ENCODE measurements around the gene ANKRD40CL.

DNA sequence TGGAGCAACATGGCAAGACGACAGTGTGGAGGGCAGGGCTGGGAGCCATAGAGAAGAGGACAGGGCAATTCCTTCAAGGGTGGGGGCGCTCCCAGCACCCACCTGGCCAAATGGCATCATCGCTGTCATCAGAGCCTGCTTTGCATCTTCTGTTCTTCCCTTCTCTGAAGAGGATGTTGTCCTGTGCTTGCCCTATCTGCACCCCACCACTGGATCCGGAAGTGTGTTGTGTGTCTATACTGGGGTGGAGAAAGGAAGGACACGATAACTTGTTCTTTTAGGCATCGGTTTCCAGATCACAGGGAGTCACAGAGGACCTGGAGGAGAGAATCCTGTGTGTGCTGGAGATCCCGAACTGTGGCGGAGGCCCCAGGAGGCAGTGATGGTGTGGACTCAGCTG is 25.7 kb upstream of the ANKRD40CL start:
- TF ChIP-seq RORB (CRISPR knock-in tag; IDR thresholded peaks at IDR 0.05) (no peak), ATF1 (CRISPR knock-in tag; IDR thresholded peaks at IDR 0.05) (no peak), ZNF121 (CRISPR knock-in tag; IDR thresholded peaks at IDR 0.05) (no peak), ZNF281 (CRISPR knock-in tag; IDR thresholded peaks at IDR 0.05) (no peak), MAX (CRISPR knock-in tag; IDR thresholded peaks at IDR 0.05) (no peak), ATF2 (CRISPR knock-in tag; IDR thresholded peaks at IDR 0.05; ENCODE audit: borderline replicate concordance, low read depth) (no peak), CTCF (IDR thresholded peaks at IDR 0.05) (no peak), FOXK1 (CRISPR knock-in tag; IDR thresholded peaks at IDR 0.05) (no peak), TEAD4 (CRISPR knock-in tag; IDR thresholded peaks at IDR 0.05) (no peak), ATF6 (CRISPR knock-in tag; IDR thresholded peaks at IDR 0.05) (no peak)
- TF ChIP-seq, protein P1, sequence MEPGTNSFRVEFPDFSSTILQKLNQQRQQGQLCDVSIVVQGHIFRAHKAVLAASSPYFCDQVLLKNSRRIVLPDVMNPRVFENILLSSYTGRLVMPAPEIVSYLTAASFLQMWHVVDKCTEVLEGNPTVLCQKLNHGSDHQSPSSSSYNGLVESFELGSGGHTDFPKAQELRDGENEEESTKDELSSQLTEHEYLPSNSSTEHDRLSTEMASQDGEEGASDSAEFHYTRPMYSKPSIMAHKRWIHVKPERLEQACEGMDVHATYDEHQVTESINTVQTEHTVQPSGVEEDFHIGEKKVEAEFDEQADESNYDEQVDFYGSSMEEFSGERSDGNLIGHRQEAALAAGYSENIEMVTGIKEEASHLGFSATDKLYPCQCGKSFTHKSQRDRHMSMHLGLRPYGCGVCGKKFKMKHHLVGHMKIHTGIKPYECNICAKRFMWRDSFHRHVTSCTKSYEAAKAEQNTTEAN (CRISPR knock-in tag; IDR thresholded peaks at IDR 0.05), result no peak
